Stimulated activated CD8-positive, alpha-beta memory T cell treated with anti-CD3 and anti-CD28 coated beads, Interleukin-2, amount 100 ng/mL, for 48 hours (primary cell): ENCODE measurements around the gene ABHD12.

Experiments
- DNase-seq, 2 donors: peaks; one replicate each; pipeline ENCODE4 v3.0.0-alpha.2; 2020; ENCODE audit warnings: low read depth in 2 of 2

The ABHD12 gene

DNA sequence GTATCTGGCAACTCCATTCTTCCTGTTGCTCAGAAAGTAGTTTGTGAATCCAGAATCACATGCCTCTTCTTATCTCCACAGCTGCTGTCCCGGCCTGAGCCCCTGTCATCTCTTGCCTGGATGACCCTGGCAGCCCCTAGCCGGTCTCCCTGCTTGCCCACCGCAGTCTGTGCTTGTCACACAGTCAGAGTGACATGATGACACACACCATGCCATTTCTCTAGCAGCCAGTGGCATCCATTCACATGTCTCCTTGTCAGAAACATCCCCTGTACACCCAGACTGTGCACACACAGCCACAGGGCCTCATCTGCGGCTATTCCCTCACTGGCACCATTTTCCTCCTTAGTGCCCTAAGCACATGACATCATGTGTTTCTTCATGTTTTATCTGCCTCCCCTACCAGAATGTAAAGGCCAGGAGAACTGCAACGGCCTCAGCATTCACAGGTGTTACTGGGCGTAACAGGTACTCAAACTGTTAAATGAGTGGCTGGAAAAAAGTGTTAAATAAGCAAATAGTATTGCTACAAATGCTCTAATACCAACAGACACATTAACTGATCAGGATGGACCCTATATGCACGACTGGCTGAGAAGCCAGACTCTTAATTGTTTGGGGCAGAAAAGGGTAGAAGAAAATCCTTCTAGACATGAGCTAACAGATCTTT lies 9.6 kb downstream of the ABHD12 start:
- DNase-seq: no peak

DNA sequence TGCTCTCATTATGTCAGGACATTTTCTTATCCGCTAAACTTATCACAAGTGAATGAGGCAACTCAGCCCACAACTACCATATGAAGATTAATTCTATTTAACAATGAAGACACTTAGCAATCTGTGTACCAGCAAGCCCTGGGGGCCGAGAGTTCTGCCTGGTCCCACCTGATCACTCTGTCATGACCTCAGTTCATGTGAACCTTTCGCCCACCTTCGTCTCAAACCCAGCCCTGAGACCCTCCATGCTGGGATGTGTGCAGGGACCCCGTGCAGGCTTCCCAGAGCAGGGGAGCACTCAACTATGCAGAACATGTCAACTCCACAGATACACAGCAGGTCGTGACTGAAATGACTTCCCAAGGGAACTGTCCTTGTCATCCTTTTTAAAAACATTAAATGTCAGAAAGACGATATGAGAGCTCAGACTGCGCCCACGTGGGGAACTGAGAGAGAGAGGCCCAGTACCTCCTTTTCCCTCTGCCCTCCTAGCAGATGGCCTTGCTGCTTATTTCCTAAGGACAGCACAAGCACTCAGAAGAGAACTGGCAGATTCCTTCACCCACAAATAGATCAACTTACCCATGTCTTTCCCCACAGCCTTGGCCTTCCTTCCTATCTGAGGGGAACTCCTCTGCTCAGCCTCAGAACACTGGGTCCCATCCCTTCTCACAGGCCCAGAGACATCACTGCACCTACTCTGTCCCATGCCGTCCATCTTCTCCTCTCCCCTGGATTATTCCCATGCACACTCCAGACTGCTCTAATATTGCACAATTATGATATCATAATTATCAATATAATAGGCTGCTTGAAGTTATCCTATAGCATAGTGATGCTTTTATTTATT lies 11.5 kb downstream of the ABHD12 start:
- DNase-seq: no peak

DNA sequence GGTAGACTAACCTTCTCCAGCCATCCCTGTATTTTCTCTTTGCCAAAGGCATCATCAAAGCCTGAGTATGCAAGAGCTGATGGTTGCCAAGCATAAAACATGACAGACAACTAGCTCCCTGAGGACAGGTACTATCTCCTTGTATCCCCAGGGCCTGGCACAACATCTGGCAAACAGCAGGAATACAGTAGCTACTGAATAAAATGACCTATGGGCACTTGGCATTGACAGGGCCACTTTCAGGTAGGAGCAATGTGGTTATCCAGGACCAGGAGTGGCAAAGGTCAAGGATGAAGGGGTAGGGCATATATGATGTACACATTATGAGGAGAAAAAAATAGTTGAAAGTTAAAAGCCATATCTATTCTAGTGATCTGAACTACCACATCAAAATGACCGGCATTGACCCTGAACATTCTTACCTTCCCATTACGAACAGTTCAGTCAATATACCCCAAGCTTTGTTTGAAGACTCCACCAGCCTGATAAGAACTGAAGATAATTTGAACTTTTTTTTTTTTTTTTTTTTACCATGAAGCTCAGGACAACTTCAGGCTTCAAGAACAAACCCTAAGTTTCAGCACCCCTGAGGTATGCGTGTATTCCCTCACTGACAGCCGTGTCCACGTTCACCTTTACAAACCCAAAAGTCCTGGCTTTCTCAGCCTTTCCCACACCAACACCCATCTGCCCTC lies 12.3 kb downstream of the ABHD12 start:
- no peak for DNase-seq

DNA sequence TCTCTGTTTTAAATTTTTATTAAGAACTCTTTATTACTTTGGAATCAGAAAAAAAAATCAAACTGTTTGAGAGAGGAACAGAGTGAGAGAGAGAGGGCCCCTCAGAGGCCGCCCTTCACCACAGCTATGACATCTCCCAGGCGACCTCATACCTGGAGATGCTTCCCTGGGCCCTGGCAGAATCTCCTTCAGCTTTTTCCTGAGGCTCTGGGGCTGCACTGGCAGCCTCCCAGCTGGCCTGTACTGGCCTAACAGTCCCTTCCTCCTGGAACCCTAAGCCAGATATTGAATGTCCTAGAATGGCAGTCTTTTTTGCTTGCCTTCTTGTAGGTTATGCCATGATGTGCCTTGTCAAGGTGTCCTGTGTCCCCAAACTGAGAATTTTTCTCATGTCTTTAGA lies 13.7 kb downstream of the ABHD12 start:
- DNase-seq: no peak

DNA sequence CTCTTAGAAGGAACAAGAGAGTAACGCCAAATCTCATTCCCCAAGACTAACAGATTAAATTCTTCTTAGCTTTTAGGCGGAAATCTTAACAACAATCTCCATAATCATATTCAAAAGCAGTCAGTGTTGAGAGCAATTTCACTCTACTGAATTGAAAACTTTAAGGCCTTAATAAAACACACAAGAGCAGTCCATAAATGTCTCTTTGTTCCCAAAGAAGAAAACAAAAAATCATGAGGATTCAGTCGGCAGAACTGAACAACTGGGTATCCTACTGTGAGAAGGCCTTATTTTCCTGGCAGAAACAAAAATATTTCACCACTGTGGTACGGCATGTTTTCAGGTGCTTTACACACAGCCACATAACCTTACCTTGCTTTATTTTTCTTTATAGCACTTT lies 14.4 kb downstream of the ABHD12 start:
- no peak for DNase-seq

DNA sequence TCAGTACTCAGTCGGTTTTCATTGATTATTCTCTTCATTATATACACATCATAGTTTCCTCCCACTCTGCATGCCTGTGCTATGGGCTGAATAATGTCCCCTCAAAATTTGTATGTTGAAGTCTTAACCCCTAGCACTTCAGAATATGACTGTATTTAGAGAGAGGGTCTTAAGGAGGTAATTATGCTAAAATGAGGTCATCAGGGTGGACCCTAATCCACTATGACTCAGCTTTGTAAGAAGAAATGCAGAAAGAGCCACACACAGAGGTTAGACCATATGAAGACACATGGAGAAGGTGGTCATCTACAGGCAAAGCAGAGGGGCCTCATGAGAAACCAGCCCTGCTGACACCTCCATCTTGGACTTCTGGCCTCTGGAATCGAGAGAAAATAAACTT lies 15.8 kb downstream of the ABHD12 start:
- DNase-seq: no peak

DNA sequence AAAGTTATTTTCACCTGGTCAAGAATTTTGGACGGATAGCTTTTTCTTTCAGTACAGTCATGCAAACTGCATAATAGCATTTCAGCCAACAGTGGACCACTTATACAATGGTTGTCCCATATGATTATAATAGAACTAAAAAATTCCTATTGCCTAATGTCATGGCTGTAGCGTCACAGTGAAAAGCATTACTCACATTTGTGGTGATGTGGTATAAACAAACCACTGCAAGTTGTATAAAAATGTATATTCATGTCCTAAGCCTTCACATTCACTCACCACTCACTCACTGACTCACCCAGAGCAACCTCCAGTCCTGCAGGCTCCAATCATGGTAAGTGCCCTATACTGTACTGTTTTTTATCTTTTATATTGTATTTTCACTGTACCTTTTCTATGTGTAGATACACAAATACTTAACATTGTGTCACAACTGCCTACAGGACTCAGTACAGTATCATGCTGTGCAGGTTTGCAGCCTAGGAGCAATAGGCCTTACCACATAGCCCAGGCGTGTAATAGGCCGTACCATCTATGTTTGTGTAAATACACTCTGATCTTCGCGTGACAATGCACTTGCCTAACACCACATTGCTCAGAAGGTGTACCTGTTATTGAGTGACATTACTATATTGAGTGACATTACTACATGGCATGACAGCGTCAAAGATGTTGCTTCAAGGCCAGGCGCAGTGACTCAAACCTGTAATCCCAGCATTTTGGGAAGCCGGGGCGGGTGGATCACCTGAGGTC lies 17.9 kb downstream of the ABHD12 start:
- DNase-seq: no peak

DNA sequence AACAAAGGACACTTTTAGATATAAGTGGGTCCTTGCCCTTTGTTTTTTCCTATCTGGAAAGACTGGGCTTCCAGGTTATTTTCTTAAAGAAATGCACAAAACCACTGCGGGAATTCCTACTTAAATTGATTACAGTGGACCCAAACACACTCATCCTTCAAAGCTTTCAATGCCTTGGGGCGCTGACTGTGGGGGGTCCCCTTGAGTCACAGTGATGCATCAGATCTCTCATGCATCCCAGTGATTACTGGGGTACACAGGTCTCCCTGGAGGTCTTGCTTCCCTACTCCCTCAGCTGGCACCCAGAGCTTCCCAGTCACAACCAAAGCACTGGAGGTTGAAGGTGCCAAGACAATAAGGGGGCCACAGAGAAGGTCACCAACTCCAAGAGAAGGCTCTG lies 20.7 kb downstream of the ABHD12 start:
- DNase-seq: no peak

DNA sequence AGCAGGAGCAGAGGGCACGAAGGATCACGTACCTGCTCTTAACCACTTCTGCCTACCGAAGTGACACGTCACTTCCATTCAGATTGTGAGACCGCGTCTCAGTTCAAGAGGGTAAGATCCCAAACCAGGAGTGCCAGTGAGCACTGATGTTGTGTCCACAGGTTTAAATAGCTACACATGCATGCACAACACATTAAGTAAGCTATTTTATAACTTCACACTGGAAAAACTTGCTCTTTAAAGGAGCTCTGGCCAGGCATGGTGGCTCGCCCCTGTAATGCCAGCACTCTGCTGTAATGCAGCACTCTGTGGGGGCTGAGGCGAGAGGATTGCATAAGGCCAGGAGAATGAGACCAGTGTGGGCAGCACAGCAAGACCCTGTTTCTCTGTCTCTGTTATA lies 21.1 kb downstream of the ABHD12 start:
- DNase-seq: no peak

DNA sequence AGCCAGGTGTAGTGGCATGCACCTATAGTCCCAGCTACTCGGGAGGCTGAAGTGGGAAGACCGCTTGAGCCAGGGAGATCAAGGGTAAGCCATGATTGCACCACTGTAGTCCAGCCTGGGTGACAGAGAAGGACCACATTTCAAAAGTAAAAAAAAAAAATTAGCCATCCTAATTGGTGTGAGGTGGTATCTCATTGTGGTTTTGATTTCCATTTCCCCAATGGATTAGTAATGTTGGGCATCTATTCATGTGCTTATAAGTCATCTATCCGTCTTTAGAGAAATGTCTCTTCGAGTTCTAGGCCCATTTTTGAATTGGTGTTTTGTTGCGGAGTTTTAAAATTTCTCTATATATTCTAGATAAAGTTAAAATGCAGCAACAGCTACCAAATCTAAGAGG lies 21.7 kb downstream of the ABHD12 start:
- no peak for DNase-seq

DNA sequence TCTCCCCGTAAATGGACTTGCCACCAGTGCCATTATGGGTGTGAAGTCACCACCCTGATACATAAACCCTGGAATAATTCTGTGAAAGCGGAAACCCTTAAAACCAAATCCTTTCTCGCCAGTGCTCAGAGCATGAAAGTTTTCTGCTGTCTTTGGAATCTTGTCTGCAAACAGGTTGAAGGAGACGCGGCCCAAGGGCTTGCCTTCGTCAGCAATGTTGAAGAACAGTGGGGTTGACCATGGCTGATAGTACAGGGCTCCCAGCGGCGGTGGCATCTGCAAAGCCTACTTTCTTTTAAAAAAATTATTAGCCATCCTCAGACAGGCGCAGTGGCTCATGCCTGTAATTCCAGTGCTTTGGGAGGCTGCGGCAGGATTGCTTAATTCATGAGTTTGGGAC lies 22.1 kb downstream of the ABHD12 start:
- no peak for DNase-seq

DNA sequence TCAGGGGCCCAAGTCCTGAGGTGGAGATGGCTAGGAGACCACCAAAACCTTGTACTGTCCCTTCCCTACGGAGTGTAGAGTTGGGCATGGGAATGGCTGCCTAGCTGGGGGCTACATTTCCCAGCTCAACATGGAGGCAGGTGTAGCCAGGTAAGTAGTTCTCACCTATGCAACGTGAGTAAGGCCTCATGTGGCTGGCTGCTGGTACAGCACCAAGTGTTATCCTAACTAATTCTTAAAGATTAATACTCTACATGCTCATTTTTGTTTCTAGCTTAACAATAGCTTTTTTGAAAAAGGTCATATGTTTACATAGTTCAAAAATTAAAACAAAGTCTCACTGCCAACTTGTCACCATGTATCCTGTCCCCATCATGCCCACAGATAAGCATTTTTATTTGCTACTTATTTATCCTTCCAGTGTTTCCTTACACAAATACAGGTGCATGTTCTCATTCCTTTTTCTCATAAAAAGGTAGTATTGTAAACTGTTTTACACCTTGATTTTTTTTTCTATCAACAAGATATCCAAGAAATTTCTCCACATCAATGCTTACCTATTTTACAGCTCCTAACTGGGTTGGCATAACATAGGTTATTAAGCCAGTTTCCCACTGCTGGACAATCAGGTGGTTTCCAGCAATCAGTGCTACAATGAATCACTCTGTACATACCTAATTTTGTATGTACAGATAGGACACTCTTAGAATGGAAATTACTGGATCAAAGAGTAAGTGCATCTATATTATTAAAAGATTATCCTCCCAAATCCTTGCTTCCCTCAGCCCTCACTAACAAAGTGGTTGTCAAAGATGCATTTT lies 25.5 kb downstream of the ABHD12 start:
- DNase-seq: no peak

DNA sequence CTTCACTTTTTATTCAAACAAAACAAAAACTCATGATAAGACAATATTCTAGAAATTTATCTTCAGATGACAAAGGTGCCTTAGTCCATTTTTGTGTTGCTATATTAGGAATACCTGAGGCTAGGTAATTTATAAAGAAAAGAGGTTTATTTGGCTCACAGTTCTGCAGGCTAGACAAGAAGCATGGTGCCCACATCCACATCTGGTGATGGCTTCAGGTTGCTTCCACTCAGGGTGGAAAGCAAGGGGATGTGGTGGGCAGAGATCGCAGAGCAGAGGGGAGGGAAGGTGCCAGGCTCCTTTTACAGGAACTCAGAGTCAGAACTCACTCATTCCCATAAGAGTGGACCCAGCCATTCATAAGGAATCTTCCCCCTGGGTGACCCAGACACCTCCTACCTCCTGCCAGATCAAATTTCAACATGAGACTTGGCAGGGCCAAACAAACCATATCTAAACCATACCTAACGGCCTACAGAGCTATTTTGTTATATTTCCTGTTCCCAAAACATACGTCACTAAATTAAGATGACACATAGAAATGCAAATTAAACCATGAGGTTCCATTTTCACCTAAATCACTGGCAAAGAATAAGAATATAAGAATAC lies 26.4 kb downstream of the ABHD12 start:
- no peak for DNase-seq

DNA sequence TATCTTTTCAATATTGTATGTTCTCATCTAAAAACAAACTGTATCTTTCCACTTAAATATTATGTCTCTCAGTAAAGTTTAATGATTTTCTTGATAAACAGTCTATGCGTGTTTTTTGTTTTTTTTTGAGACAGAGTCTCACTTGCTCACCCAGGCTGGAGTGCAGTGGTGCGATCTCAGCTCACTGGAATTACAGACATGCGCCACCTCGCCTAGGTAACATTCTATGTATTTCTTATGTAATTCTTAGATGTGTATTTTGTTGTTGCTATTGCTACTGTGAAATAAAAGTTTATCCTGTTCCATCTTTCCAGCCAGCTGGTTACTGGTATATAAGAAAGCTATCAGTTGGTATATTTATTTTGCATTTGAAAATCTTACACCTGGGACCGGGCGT lies 29.4 kb downstream of the ABHD12 start:
- DNase-seq: no peak

DNA sequence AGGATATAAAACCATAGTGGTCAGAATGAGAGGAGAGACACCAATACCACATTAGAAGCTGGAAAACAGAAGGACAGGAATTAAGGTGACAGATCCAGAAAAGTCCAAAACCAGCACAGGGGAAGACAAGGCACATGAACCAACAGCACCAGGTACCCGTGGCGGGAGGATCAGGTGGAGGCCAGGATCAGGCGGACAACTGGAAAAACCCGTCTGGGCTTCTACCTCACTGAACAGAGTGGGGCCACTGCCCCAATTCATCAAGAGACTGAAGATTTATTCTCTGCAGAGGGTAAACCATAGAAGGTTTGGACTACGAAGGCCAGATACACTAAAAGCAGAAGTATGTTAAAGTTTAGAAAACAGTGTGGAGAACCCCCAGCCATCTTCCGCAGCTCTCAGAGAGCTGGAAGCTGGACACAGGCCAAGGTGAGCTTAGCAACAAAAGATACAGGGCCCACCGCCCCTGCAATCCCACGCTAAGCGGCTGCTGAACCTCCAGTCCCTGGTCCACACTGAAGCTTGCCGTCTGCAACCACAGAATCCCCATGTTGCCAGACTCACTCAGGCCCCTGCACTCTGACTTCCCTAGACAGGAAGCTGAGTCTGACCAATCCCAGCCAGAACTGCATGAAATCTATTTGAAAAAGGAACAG lies 29.9 kb downstream of the ABHD12 start:
- no peak for DNase-seq

DNA sequence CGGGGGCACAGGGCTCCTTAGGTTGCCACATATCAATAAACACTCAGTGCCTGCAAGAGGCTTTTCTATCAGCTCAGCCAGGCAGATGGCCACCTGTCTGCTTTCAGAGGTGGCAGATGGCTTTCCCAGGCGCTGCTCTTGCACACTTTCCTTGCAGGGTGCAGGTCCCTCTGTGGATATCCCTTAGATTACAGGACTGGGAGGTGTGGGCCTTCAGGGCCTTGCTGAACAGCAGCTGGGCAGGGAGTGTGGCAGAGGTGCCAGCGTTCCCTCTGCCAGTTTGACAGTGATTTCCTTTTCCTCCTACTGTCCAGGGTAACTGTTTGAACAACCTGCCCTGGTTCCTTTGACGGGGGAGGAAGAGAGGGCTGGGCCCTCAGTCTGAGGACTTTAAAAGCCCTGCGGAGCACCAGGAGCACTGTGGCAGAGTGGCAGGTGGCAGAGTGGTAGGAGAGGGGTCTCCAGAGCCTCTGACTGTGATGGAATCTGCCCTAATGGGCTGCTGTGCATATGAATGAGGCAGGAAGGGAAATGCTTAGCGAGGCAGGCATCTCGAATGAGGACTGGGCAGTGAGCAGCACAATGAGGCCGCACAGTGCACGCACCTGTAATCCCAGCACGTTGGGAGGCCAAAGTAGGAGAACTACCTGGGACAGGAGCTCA lies 34.2 kb downstream of the ABHD12 start:
- DNase-seq: no peak

DNA sequence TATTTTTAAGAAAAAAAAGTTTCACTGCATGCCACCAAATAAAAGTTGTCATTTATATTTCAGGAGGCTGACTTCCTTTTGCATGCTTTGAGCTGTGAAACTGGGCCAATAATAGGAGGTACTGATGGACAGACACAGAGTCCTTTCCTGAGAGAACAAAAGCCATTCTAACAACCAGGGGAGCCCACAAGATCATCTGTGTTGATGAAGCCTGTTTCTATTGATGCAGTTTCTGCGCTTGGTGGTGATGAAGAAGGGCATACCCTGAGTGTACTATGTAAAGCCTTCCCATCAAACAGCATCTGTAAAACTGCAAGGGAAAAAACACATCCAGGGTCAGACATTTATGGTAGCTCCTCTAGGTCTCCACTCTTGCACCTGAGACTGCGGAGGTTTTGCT lies 34.8 kb downstream of the ABHD12 start:
- no peak for DNase-seq

DNA sequence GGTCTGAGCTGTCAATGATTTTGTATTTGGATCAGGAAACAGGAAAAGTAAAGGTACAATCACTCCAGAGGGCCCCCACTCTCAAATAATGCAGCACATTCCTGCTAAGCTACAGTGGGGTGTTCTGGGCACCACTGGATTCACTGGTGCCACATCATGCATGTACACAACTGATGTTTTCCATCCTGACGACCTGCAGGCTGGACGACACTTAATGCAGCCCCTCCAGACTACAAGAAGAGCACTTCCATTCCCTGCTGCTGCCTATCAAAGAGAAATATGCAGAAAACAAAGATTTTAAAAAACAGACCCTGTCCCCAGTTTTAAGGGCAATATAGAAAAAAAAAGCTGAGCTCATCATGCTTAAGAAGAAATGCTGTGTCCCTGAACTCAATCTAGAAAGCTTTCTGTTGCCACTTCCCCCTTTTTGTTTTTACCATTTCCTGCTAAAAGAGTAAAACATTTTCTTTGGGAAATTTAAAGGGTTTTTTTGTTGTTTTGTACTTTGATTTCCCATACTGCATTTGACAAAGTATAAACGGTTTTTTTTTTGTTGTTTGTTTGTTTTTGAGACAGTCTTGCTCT lies 35.5 kb downstream of the ABHD12 start:
- no peak for DNase-seq
